Middle frontal gyrus (tissue), 1 donor: Measurements from ENCODE around the gene PRR12.

Experiments used
- DNase-seq: peaks from one replicate; pipeline ENCODE4 v3.0.0-alpha.2; 2015; ENCODE audit warnings: low spot score; ENCODE audit errors: extremely low spot score

The PRR12 gene

GRCh38 chr19:49645592-49645991 is 54.6 kb downstream of the PRR12 start:
- no peak for DNase-seq

GRCh38 chr19:49645995-49646394 is 55.0 kb downstream of the PRR12 start:
- DNase-seq: no peak

GRCh38 chr19:49646586-49646985 is 55.6 kb downstream of the PRR12 start:
- no peak for DNase-seq

GRCh38 chr19:49651029-49651819 is 60.2 kb downstream of the PRR12 start:
- no peak for DNase-seq

- no peak for DNase-seq
These were observed 61.0 kb downstream of the PRR12 start for GRCh38 chr19:49651820-49652550.

GRCh38 chr19:49652551-49653465 is 61.8 kb downstream of the PRR12 start:
- no peak for DNase-seq

GRCh38 chr19:49653466-49653806 is 62.5 kb downstream of the PRR12 start:
- no peak for DNase-seq

- no peak for DNase-seq
These were observed 63.6 kb downstream of the PRR12 start for GRCh38 chr19:49654581-49654980.

GRCh38 chr19:49655570-49656455 is 64.8 kb downstream of the PRR12 start:
- no peak for DNase-seq

GRCh38 chr19:49656456-49657109 is 65.6 kb downstream of the PRR12 start:
- no peak for DNase-seq

- no peak for DNase-seq
These were observed 66.6 kb downstream of the PRR12 start for GRCh38 chr19:49657493-49658138.

- DNase-seq: no peak
These were observed 67.1 kb downstream of the PRR12 start for GRCh38 chr19:49658139-49658517.

- no peak for DNase-seq
These were observed 67.8 kb downstream of the PRR12 start for GRCh38 chr19:49658566-49659442.

GRCh38 chr19:49660338-49660961 is 69.5 kb downstream of the PRR12 start:
- DNase-seq: no peak

- DNase-seq: no peak
These were observed 71.0 kb downstream of the PRR12 start for GRCh38 chr19:49662011-49662410.

GRCh38 chr19:49663224-49663623 is 72.2 kb downstream of the PRR12 start:
- DNase-seq: no peak

GRCh38 chr19:49664171-49665035 is 73.4 kb downstream of the PRR12 start:
- DNase-seq: peak; percentile 64

- DNase-seq: no peak
These were observed 74.0 kb downstream of the PRR12 start for GRCh38 chr19:49665036-49665350.
